GM18868 (cell line): ENCODE measurements around the gene SNRPA1.

Experiments used
- ATAC-seq: cut with Tn5 transposase; IDR thresholded peaks from one replicate; pipeline ENCODE4 v1.9.1; 2021; ENCODE audit warnings: mild to moderate bottlenecking, moderate library complexity; ENCODE audit not compliant: unreplicated experiment

The SNRPA1 gene

DNA sequence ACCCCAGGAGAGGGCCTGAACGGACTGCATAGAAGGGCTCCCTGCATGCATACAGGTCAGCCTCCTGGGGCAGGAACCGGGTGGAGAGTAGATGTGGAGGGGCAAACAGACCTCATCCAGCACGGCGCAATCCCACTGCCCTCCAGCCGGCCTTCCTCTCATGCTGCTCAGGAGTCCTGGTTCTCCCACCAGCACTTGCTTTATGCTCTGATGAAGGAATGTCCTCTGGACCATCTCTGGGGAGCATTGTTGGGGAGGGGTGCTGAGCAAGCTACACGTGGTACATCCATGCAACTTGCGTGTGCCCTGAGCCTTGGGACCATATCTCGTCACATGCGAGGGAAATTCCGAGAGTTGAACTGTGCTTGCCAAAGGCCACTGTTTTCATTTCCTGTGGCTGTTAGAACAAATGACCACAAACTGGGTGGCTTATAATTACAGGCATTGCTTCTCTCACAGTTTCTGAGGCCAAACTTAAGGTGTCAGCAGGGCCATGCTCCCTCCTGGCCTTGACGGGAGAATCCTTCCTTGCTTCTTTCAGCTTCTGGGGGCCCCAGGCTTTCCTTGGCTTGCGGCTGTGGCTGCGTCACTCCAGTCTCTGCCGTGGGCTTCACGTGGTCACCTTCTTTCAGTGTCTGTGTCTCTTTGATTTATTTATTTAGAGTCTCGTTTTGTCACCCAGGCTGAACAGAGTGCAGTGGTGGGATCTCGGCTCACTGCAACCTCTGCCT is 30.0 kb downstream of the SNRPA1 start:
- peak; percentile 60 for ATAC-seq

DNA sequence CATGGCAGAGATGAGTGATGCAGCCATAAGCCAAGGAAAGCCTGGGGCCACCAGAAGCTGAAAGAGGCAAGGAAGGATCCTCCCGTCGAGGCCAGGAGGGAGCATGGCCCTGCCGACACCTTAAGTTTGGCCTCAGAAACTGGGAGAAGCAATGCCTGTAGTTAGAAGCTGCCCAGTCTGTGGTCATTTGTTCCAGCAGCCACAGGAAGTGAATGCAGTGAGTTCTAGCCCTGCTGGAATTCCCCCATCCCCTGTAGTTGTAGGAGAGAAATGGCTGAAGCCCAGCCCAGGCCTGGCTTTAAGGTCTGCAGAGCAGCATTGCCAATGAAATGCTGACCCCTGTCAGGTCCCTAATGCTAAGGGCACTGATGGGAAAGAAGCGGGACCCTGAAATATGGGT is 31.0 kb downstream of the SNRPA1 start:
- peak; percentile 58 for ATAC-seq

DNA sequence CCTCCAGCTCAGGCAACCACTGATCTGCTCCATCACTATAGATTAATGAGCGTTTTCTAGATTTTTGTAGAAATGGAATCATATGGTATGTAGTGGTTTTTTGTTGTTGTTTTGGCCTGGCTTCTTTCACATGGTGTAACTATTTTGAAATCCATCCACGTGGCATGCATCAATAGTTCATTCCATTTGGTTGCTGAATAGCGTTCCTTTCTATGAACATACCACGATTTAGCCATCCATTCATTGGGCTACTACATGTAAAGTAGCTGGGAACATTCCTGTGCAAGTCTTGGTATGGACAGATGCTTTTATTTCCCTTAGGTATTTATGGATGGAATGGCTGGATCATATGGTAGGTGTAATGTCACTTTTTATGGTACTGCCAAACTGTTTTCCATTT is 32.5 kb downstream of the SNRPA1 start:
- ATAC-seq = no peak

DNA sequence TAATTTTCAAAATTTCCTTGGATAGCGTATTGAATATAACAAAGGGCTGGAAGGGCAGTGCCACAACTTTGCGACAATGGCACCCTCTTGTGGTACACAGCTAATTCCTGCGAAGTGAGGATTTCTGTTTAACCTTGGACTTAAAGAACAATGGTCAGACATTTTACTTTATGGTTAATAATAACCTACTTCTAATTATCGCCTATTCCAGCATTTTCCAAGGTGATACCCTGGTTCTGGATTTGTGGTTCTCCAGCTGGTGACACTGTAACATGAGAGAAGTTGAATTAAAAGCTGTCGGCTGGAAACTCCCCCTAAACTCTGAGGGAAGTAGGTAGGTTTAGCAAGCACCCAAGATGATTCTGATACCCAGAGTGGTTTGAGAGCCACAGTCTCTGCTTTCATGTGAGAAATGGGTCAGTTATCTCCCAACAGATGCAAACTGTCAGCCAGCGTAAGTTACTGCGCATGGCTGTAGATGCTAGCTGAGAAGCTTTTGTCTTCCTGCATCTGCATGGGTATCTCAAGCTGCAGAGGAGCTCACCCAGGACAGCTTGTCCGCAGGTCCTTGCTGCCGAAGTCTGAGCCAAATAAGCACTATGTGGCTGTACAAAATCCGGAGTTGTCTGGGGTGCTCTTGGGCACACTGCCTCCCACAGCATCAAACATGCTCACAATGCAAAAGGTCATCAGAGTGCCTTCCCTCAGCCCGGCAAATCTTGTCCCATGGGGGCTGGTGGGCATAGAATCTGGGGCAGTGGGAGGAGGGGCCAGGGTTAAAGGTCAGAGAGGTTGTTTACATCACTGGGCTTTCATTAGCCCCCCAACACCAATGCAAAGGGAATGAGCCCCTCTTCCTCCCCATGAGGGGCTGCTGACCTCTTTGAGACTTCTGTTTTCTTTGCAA is 36.6 kb downstream of the SNRPA1 start:
- peak; percentile 60 for ATAC-seq

DNA sequence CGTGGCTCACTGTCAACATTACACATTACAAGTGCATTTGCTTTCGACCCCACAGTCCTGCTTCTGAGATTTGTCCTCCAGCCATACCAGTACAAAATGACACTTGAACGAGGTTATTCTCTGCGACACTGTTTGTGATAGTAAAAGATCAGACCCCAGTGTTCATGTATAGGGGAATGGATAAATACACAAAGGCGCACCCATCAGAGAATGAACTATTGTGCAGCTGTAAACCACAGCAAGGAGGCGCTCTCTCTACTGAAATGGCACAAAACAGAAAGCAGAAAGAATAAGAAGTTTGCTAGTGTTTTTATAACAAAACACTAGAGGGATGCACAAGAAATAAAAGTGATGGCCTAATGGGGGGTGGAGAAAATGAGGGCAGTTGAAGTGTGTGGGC is 38.3 kb downstream of the SNRPA1 start:
- no peak for ATAC-seq

DNA sequence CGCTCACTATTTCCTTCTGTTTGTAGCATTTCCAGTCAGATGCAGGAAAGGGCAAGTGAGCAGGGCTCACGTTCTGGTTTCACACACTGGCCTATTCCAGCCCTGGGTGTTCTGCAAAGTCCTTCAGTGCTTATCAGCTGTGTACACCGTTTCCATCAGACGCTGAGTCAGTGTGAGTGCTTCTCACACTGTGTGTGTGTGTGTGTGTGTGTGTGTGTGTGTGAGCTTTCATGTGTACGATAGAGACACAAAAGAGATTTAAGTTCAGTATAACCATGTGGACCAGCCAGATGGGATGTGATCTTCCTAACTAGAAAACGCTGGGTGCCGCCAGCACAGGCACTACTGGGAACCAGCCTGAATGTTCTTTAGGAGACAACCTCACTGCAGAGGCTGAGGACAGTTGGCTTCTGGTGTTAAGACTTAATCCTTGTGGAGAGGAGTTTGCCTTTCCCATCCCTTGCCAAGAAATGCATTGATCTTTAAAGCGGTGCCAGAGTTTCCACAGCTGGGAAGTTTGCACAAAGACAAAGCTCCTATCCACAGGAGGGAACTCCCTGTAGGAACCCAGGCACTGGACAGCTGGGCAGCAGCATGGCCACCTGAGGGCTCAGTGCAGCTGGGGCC is 39.3 kb downstream of the SNRPA1 start:
- no peak for ATAC-seq

DNA sequence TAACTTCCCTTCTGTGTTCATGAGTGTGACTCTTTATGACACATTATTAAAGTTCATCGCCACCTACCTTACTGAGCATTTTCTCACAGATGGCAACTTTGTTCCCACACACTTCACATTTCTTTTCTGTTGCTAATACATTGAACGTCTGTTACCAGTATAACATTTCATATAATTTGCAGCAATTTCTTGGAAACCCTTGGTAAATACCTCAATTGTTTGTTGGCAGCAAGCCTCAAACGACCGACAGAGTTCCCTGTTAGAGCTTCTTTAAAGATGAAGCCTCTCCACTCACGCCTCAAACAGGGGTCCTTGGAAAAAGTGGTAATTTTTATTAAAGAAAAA is 40.0 kb downstream of the SNRPA1 start:
- no peak for ATAC-seq

DNA sequence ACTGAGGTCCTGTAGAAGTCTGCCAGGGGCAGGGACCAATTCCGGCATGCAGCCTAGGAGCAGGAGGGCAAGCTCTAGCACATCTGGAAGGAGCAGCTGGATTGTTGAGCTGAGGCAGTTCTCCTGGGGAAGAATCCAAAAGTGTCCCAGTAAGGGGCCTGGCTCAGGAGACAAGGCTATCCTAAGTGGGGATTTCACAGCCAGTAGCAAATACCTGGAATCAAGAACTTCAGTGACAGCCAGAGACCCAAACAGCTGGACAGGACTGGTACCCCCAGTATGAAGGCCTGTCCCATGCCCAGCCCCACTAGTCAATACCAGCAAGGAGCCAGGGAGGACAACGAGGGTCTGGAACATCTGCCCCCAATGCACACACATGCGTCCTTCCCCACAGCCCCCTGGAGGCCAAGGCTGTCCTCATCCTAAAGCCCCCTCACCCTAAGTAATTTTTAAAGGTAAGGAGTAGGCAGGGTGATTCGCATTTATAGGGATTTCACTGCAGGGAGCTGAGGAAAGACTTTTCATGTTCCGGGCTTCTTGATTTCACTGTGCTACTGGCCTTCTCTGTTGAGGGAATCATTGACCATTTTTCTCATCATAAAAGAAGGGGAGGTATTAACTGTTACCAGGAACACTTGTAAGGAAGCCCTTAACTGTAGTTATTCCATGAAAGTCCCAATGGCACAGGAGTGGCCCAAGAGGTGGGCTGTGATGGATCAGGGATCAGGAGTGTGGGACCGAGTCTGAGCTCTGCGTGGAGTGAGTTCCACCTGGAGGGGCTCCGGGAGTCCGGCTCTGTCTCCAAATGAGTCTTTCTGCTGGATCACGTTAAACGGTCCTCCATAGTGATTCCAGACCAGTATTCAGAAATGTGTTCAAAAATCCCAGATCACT is 40.6 kb downstream of the SNRPA1 start:
- ATAC-seq = no peak

DNA sequence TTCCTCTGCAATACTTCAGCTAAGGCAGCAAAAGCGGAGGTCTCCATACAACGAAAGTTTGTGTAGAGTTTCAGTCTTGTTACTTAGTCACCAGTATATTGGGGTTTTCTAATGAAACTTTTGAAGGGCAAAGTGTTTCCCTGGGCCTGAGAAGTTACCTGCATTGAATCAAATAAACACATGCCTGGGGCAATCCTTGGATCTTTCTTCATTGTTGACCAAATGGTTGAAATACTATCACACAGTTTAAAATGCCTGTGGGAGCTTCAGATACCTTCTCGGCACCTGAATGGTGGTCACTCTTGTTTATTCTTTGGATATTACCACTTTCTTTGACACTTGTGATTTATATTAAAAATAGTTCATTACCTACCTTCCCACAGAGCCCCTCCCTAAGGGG is 42.2 kb downstream of the SNRPA1 start:
- ATAC-seq = peak; percentile 1

DNA sequence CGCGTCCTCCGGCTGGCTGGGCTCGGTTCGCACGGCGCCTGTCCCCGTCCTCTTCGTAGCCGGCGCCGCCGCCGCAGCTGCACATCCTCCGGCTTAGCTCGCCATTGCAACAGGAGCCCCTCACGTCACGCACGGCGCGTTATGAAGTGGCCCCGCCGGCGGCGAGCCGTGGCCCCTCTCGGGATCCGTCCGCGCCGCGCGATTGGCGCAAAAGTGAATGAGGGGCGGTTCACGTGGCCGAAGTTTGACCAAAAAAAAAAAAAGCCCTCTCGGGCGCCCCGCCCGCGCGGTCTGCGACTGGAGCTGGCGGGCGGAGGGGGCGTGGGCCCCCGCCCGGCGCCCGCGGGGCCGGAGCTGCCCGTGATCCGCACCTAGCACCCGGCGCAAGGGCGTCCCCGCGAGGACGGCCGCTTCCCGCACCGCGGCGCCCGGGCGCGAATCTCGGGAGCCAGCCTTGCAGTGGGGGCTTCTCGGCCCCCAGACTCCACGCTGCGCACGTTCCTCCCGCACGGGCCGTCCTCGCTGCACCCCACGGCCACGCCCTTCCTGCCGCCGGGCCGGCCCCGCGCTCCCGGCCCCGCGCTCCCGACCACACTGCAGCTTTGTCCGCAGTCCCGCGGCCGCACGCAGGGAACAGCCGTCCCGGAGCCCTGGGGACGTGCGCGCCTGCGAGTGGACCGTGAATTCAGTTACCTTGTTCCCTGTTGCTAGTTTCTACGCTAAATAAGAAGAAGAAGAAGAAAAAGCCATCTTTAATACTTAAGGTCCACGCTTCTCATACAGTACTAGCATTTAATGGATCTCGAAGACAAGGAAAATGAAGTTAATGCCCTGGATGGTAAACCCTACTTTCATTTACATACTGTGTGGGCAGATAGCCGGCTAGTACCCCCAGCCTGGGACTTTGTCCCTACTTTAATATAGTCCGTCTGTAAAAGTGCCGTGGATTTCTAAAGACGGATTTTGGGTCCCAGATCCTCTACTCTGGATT is 42.9 kb downstream of the SNRPA1 start, which contains the start of gene CHSY1:
Gene CHSY1 (minus strand): TSS at position 219 of the 991 bp plus-strand sequence. CDS start 592 bp downstream, outside the sequence.
- peak; percentile 73 for ATAC-seq

DNA sequence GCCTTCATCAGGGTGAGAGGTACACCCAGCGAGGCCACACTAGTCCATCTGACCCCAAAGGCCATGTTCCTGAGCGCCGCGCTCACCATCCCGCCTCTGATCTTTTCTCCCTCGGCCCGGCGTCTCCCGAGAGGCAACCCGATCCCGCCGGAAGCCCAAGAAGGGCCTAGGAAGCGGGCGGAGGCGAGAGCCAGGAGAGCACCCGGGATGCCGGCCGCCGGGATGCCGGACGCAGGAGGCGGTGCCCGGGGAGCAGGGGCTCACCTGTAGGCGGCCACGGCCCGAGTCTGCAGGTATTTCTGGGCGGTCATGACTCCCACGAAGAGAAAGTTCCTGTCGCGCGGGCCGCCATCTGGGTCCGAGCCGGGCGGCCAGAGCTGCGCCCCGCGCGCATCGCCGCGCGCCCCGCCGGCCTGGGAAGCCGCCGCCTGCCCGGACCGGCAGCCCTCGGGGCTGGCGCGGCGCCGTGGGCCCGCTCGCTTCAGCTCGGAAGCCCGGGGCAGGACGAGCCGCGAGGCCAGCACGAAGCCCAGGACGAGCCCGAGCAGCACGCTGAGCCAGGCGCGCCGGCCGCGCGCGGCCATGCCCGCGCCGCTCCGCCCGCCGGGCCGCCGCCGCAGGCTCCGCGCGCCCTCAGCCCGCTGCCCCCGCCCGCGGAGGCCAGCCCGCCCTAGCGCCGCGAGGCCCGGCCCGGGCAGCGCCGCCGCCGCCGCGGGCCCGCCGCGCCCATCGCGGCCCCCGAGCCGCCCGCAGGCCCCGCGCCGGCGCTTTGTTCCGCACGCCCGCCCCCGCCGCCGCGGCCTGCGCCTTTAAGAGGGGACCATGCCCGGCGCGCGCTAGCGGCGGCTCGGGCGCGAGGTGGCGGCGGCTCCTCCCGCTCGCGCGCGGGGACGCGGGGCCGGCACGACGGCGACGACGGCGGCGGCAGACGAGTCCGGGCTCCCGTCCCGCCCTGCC is 43.9 kb downstream of the SNRPA1 start:
- ATAC-seq = peak; percentile 30

DNA sequence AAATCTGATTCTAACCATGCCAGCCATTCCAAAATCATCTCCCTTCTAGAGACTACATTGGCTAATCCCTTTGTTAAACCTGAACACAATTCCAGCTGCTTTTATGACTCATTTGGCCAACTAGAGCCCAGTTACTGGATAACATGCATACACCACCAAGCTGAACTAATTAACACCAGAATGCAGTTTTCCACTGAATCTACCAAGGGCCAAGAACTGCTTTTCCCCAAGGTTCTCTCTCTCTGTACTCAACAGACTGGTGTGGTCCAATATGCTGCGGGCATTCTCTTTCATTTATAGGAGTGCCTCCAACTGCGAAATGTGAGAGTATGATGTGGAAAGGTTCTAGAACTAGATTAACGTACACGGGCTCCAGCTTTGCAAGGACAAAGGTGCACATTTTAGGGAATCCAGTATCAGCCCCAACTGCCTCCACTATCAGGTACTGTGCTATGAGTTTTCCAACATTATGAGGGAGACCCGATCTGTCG is 44.7 kb downstream of the SNRPA1 start:
- no peak for ATAC-seq

DNA sequence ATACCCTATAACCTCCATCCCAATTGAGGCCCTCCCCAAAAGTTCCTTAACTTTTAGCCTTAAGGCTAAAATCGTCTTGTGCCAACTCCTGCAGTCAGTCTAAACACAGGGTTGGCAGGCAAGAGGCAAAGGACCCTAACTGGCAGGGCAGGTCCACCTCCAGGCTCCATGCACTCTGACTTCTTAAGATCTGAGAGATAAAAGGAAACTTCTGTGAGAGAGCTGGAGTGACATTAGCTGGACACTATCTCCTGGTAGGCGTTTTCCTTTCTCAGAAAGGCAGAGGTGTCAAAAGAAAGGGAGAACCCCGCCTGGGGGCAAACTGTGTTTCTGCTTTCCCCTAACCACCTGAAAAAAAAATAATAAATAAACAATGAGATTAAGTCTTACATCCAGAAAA is 46.8 kb downstream of the SNRPA1 start:
- ATAC-seq = no peak

DNA sequence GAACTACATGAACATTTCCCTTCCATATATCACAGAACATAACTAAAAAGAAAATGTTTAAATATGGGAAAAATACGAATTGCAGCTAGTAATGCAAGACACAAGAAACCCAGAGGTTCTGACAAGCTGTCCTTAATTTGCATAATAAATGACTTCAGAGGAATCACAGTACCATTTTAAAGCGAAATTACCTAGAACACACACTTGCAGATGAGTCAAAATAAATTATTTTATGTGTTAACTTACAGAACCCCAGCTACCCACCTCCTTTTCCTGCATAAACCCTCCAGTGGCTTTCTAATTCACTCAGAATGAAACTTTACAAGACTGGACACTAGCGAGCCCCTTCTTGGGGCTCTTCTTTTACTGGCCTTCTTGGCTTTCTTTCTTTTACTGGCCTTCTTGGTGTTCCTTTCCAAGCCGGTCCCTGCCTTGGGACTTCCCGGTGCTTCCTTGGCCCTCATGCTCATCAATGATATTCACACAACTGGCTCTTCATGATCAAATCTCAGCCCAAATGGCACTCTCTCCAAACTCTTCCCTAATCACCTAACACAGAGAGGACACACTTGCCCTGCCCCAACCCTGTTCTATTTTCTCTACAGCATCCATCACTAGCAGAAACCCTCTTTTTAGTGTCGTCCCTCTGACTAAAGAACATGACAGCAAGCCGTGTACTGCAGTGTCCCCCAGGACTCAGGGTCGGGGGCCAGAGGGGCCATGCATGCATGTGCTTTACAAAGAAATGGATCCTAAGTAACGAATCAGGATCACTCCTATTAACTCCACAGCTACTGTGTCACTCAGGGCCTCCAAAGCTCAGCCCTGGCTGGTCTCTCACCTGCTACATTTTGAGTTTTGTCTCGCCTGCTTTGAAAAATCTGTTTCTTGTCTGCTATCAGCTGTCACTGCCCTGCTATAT is 48.0 kb downstream of the SNRPA1 start:
- no peak for ATAC-seq

DNA sequence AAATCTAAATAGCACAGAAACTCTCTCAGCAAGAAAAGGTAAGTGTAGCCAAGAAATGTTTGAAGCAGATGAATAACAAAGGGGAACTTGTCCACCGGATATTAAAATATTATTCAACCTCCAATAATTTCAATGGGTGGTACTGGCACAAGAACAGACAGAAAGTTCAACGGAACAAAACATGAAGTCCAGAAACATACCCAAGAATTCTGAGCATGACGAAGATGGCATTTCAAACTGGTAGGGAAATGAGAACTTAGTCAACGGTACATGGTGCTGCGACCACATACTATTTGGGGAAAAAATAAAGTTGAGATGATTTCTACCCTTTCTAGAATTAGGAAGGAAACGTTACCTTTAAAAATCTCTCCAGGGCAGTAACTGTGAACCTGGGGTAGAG is 48.7 kb downstream of the SNRPA1 start:
- no peak for ATAC-seq

DNA sequence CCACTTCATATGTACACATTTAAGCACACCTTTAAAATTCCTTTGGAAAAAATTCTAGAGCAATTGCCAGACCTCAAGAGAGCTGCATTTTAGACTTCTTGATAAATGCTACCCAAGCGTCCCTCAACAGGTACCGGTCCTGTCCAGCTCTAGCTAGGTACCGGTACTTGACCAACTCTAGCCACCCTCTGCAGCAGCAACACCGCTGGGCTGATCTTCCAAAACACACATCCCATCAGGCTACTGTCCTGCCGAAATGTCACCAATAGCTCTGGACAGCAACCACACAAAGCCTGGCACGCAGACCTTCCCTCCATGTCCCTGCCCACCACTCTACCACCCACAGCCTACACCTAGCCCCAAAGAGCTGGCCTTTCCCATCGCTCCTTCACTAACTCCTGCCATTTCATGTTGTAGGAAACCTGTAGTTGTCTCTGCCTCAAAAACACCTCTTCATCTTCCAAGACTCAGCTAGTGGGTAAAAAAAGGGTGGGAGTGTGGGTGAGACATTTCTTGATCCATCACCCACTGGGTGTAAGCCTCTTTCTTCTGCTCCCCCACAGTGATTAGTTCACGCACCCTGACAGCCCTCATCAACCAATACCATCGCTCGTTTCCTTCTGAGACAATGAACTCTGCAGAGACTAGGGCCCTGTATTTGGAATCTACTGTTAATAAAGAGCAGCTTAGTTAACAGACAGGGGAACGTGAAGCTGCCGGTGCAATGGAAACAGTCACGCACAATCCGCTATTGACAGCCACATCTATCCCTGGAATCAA is 50.0 kb downstream of the SNRPA1 start:
- ATAC-seq = no peak
